OCI-LY7 (cell line): ENCODE measurements around the gene HLCS.

ENCODE experiments used
- CTCF ChIP-seq: fragments of 200-600 bp; sonication (generic); conservative IDR thresholded peaks from 2 replicates; pipeline ENCODE4 v1.5.1; 2014; ENCODE audit warnings: mild to moderate bottlenecking, antibody characterized with exemption, low read length, moderate library complexity, mixed read lengths
- EZH2phosphoT487 ChIP-seq: fragments of 200-600 bp; sonication (generic); IDR thresholded peaks from 2 replicates; pipeline ENCODE4 v1.6.1; 2018; ENCODE audit warnings: low read depth, borderline replicate concordance, mild to moderate bottlenecking, mixed run types, antibody characterized with exemption, low read length, moderate library complexity, mixed read lengths

GRCh38 chr21:36810443-36810842, 156.0 kb downstream of the HLCS start:
- TF ChIP-seq CTCF (no peak), EZH2phosphoT487 (no peak)
